Skin epidermis (tissue), 12 donors: ENCODE measurements around the gene MYF6.
"Not testable (repeated sequence)": the region's sequence is repeated elsewhere in the genome, so short reads cannot be mapped to it uniquely, and the experiment has no call there.

Experiments used
- H3K27ac ChIP-seq, 21 experiments: fragments of 200-600 bp; sonication (generic) in 11 of 21; one replicate each; pipeline ENCODE4 v1.5.0; 2020; ENCODE audit warnings: mild to moderate bottlenecking in 3 of 21, inconsistent platforms in 2 of 21, moderate library complexity in 2 of 21
- H3K4me3 ChIP-seq, 7 experiments: fragments of 200-600 bp; sonication (generic) in 2 of 7; one replicate each; pipeline ENCODE4 v1.5.0; 2020; ENCODE audit warnings: inconsistent platforms in 2 of 7, mild to moderate bottlenecking in 2 of 7, moderate library complexity in 1 of 7

MYF6 gene

DNA sequence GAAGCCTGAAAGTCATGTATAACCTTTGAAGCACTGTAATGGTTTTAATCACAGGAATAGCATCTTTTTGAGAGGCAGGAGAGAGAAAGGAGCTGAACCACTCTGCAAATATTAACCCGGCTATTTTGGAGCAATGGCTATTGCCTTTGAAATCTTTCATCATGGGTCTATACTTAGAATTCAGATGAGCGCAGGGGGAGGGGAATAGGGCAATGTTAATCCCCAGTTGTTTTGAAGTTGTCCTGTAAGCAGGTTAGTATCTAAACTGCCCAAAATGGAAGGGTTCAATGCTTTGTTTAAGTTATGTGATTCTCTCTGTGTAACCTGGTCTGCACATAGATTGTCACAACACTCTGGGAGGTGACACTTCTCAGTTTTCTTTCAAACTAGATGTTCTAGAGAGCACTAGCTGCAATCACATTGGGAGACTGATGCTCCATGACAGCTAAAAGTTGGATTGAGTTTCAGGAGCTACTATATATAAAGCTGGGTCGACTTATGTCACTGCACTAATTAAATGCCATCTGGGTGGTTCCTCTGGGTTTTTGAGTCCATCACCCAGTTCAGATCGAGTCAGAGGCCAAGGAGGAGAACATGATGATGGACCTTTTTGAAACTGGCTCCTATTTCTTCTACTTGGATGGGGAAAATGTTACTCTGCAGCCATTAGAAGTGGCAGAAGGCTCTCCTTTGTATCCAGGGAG, at the start of gene MYF6:
MYF6 (plus strand) TSS at position 509 of the 704 bp plus-strand sequence; CDS start at position 595, 86 bp downstream.
- Histone ChIP-seq H3K4me3 (no peak within 1 kb of the TSS), H3K27ac (peak within 1 kb of the TSS in 1 of 21 experiments; percentile 60)

DNA sequence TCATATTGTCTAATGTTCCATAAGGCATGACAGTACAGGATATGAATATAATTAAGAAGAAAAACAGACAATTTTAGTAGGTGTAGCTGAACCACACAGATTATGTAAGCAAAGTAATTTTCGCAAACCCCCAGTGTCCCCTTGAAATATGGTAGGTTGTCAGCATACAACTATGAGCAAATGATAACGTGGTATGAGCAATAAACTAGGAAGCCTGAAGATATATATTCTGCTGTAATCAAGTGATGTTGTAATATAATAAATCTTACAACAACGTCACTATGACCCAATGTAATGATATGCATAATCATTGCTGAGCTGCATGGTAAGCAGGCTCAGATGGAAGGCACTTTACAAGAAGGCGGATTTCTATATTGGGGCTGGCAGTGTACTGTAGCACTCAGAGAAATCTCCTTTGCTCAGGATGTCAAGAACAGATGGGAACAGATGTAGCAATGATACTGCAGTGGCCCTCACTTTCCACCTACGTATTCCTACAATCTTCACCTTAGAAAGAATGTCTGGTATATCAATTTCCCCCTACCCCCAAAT, 47.8 kb upstream of the MYF6 start:
- Histone ChIP-seq H3K27ac (no peak overlapping the region), H3K4me3 (no peak overlapping the region)

DNA sequence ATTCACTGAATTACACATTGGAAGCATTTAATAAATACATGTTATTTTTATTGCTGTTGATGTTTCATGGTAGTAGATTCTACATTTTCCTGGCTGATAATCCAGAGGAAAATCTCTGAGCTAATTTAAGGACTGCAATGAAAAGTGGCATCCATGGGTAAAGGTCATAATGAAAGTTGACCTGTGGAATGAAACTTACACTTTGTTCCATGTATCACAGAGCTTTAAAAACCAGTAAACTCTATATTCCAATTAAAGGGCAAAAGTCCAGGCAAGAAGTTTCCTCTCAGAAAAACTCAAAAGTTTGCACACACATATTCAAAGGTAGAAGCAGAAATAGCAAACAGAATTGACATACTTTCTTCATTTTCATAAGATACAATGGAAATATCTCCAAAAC, 44.8 kb upstream of the MYF6 start:
- Histone ChIP-seq H3K4me3 (no peak overlapping the region), H3K27ac (no peak overlapping the region)

DNA sequence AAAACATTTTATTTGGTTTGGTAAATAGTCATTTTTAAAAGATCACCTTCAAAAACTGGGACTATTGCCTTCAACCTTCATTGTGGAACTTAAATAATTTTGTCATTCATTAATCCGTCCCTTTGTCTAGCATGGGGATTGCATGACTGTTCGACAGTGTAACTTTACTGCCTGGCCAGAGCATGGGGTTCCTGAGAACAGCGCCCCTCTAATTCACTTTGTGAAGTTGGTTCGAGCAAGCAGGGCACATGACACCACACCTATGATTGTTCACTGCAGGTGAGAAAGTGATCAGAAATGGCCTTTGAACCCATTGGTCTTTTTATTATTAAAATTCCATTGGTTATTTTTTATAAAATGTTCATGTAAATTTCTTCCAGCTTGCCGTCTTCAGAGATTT, 37.2 kb upstream of the MYF6 start:
- H3K4me3 ChIP-seq: no peak overlapping the region

DNA sequence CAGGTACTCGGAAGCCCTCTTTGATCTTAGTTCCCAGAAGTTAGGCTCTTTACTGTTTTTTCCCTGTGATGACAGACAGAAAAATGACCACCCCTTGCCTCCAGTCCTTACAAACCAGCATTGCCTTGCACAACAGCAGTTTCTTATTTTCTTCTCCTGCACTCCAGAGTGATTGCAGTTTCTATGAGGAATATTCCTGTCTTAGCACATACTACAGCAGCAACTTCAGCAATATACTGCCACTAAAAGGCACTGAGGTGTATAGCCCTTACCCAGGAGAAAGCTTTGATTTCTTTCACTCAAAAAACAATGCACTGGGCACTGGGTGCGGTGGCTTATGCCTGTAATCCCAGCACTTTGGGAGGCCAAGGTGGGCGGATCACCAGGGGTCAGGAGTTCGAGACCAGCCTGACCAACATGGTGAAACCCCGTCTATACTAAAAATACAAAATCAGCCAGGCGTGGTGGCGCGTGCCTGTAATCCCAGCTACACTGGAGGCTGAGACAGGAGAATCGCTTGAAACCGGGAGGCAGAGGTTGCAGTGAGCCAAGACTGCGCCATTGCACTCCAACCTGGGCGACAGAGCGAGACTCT, 31.3 kb upstream of the MYF6 start:
- H3K4me3 ChIP-seq, H3K27ac ChIP-seq: not testable (repeated sequence)

More for the DNA sequence above, 37.2 kb upstream of the MYF6 start:
- no peak overlapping the region for H3K27ac ChIP-seq

DNA sequence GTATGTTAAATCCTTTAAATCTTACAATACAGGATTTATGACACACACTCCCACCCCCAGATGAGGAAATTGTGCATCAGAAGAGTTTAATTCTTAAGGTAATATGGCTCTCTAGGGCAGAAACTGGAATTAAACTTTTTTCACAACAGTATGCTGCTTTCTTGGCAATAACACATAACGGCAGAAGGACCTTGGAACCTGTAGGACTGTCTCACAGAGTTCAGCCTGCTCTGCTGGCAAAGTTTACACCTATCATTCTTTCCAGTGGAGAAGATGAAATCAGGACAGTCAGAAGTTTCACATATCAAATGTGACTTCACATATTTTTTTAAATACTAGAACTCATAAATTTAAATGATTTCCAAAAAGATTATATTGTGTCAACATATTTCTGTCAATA, 30.6 kb upstream of the MYF6 start:
- Histone ChIP-seq H3K4me3 (no peak overlapping the region), H3K27ac (no peak overlapping the region)

DNA sequence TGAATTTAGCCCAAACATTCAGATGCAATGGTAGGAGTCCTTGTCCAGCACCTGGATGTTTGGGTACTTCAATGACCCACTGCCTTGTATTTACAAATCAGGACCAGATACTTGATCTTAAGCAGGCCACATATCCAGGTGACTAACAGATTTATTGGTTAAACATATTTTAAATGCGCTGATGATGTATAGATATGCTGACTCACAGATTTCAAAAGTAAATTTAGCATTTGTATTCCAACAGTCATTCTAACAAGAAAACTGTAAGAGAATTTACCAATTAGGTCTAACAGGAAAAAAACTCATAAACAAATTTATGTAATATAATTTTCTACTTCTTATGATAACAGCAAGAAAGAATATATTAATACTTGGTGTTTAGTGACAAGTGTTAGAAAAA, 29.4 kb upstream of the MYF6 start:
- Histone ChIP-seq H3K27ac (no peak overlapping the region), H3K4me3 (no peak overlapping the region)

DNA sequence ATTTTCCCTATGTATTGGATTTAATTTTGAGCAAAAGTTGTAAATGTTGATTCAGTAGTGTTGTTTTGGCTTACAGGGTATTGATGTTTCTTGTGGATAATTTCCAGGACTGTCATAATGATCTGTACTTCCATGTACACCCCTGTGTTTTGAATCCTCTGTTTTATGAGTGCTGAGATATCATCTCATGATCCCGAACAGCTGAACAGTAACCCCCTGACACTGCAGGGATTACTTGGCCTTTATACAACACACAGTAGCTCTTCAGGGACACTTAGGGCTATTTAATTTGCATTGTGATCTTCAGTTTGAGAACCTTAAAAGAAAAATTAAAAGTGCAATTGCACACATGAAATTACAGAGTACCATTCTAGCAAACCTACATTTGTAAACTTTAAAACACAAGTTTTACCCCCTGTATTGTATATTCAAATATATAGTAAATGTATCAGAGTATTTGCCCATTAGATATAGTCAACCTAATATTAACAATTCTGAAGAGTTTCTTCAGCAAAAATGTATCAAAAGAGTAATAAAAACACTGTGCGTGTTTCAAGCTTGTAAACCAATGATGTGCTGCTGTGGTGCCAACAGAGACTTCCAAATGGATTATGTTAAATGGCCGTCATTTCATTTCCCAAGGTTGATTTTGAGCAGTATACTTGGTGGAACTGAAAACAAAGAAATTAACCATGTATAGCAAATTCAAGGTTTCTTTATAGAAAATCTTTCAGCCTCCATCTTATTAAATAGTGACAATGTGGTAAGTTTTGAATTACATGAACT, 27.9 kb upstream of the MYF6 start:
- H3K27ac ChIP-seq: no peak overlapping the region
- H3K4me3 ChIP-seq: no peak overlapping the region

DNA sequence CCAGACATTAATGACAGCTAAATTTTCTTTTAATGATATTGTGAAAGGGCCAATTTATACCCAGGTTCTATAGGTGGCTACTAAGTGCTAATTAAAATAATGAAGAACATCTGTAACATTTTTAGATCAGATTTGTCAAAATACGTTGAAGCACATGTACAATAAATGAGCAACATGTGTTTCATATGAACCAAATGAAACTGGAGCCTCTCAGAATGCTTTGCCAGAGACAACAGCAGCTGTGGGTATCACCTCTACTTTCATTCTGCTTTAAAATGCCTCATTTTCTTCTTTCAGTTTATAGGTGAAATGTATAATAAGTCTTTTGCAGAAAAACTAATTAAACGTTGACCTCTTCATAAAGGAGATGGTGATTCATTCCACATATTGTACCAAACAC, 26.1 kb upstream of the MYF6 start:
- H3K27ac ChIP-seq: no peak overlapping the region
- no peak overlapping the region for H3K4me3 ChIP-seq

DNA sequence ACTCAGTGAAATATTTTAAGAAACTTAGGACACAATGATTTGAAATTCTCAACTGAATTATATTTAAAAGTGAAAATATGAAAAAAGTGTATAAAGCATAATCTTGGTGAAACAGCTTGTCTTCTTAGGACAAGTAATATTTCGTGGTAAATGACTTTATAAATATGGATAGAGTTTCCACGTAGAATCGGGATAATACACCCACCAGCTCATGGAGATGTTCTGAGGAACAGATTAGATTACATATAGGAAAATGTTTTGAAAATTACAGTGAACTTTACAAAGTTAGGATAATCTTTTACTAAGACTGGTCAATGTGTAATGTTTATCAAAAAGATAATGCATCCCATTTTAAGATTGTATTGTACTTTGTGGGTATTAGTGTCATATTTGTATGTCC, 25.6 kb upstream of the MYF6 start:
- H3K27ac ChIP-seq: no peak overlapping the region
- H3K4me3 ChIP-seq: no peak overlapping the region

DNA sequence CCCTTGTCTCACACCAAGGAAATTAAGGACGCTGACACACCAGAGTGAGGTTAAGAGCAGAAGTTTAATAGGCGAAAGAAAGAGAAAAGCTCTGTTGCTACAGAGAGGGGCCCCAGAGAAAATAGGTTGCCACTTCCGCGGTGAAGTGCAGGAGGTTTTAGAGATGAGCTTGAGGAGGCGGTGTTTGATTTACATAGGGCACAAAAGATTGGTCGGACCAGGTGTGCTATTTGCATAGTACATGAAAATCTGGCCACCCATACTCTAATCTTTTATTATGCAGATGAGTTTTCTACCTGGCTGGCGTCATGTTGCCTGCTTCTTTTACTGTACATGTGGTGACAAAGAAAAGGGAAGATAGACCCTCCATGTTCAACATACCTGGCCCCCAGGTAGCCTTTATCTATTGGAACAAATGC, 23.3 kb upstream of the MYF6 start:
- H3K27ac ChIP-seq: no peak overlapping the region
- H3K4me3 ChIP-seq: no peak overlapping the region

DNA sequence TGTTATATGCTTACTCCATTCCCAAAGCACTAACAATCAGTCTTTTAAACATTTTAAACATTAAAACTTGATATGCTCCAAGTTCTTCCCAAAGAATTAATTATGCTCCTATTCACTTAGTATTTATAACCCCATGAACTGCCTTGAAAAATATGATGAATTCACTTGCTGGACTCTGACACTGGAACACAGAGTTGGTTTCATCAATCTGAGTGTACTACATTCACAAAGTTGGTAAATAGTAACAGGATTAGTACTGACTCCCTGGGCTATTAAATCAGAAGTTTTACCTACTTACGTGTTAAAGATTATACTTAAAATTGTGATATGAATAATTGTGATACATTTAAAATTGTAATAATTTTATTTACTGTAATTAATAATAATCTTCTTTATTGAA, 17.3 kb upstream of the MYF6 start:
- no peak overlapping the region for H3K4me3 ChIP-seq
- no peak overlapping the region for H3K27ac ChIP-seq

DNA sequence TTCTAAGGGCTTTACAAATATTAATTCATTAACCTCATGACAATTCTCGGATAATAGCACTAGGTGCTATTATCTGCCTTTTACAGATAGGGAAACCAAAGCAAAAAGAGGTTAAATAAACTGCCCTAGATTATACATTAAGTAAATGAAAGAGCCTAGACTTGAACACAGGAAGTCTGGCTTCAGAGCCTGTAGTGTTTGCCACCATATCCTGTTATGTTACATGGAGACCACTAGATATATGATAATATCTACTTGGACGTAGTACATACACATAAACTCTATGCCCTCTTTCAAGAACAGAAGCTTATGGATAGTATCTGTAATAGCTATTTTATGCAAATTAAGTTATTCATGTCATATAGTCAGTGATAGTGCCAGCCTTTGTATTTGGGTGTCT, 16.9 kb upstream of the MYF6 start:
- Histone ChIP-seq H3K4me3 (no peak overlapping the region), H3K27ac (no peak overlapping the region)

DNA sequence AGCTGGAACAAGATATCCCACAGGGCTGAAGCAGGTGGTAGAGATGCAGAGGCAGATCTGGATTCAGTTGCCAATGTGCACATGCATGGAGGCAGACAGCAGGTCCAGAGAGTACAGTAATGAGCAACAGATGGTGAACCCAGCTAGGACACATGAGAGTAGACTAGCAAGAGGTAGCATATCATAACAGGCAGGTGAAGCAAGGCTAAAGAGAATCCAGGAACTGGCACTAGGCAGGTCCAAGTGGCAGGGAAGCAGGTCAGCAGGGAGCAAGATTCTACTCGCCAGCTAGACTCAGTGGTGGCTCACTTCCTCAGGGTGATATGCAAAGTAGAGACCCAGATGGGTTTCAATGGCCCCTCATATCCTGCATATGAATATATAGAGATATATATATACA, 15.3 kb upstream of the MYF6 start:
- H3K27ac ChIP-seq: no peak overlapping the region
- no peak overlapping the region for H3K4me3 ChIP-seq

DNA sequence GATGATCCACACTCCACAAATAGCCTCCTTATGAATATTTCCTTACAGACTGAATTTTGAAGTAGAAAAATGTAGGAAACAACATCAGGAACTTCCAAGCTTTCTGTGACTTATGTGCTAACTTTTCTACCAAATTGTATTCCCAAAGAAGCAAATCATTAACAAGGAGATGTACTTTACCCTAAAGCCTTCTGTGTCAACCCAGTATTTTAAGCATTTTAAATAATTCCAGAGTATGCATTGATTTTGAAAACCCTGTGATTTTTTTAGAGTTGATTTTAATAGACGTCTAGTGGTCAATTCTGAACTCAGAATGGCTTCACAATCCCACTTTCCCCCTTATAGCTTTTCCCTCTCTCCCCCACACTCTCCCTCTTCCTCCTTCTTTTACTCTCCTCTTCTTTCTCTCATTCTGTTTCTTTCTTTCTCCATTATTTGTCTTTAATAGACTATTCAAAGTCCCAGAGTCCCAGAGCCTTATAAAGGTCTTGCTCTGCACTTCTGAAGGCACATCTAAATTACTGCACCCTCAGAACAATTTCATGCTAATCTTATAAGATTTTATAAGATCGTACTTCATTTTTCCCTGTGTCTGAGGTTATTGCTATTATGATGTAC, 10.1 kb upstream of the MYF6 start:
- no peak overlapping the region for H3K27ac ChIP-seq
- no peak overlapping the region for H3K4me3 ChIP-seq

DNA sequence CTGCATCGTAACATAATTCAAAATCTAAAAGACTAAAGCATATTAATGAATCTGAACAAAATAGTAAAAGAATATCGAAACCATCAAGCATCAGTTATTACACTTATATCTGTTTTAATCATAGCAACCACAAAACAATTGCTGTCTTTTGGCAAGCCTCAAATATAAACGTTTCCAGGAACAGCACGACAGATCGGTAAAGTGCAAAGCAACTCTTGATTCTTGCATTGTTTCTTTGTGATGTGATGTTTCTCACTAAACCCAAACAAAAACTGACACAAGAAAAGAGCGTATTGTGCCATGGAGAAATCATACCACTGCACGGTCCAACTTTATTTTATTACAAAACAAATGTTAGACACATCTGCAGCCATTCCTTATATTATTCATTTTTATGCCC, 9.2 kb upstream of the MYF6 start:
- Histone ChIP-seq H3K27ac (no peak overlapping the region), H3K4me3 (no peak overlapping the region)

DNA sequence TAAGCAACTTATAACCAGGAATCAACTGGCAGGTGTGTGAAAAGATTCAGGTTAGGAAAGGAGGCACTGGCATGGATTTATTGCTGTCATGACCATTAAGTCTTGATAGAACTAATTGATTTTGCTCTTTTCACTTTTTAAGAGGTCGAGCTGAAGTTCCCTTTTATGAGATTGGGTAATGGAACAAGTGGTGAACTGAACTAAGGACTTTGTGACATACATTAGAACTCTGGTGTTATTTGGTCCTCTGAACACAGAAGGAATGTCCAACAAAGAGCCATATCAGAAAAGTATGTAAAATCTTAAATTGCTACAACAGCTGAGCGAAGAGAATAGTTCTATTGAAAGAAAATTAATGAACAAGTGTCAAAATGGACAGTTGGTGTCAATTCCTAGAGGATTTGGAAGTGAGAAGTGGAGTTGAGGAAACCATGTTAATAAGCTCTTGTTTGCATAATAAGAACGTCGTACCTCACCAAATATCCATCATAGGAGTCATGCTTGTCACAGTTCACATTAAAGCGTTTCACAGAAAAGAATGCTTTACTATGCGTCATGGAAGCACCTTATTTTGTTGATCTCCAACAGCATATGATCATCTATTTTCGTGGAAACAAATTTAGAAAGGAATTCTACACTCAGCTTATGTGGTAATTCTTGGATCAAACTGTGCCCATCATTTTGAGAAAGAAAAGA, 8.4 kb upstream of the MYF6 start:
- H3K27ac ChIP-seq: no peak overlapping the region
- H3K4me3 ChIP-seq: no peak overlapping the region

DNA sequence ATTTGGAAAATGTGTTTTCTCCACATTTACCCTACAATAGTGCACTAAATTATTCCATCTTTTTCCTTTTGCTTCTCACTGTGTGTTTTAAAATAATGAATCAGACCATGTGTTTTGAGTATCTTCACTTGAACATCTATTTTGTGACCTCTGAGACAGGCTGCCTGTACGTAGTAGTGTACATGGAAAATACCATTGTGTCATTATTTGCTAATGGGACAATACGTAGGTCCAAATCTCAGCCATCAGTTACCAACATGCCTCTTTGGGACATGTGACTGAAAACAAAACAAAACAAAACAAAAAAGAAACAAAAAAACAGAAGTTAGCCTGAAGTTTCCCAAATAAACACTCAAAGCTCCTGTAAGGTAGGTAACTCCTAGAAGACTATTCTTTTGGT, 7.1 kb upstream of the MYF6 start:
- Histone ChIP-seq H3K4me3 (no peak overlapping the region), H3K27ac (no peak overlapping the region)

DNA sequence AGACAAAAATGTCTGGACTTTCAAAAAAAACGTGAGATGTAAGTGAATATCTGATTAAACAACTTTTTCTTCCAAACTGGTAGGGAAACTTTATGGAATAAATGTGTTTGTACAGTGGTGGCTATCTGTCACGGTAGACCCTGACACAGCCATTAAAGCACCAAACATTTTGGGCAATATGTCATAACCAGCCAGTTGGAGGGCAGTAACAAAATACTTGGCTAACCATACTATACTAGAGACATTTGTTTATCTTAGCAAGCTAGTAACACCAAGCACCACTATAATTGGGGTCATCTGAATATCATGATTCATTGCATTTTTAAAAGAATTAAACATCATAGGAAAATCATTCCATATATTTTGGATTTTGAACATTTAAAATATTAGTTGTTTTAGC, 6.0 kb upstream of the MYF6 start:
- H3K27ac ChIP-seq: no peak overlapping the region
- no peak overlapping the region for H3K4me3 ChIP-seq
